ENCODE data around the gene NAPSA.

The NAPSA gene

GRCh38 chr19:50313812-50314536, 51.5 kb downstream of the NAPSA start:
- DNase-seq, result no peak

DNA sequence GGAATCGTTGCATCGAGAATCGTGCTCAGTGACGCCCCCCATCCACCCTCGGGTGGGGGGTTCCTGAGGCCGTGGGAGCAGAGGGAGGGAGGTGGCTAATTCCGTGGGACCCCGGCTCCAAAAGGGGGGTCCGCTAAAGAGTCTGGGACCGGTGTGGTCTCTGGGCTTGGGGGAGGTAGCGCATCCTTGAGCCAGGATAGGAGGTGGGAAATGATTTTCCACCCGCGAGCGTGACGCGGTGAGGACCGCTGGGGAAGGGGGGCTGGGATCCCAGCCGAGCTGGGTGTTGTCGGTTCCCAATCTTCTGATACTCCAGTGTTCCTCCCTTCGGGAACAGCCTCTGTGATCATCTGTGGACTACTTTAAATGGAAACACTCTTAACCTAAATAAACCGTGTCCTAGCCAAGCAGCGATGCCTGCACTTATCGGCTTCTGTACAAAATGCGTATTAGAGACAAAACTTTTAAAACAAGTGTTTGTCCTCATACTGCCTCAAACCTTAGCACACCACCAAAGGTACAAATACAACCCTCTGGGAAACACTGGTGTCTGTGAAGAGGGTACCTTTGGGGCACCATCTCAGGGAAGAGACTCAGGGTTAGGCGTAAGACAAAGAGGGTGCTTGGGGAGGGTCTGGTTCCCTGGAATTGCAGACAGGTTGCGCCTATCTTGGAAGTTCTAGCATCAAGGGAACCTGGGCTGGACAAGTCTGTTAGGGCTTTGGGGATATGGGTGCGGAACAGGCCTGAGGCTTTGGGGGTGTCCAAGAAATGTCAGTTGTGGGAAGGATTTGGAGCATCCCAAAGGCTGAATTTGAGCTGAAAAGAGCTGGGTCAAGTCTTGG, 52.2 kb downstream of the NAPSA start:
- no peak for DNase-seq

DNA sequence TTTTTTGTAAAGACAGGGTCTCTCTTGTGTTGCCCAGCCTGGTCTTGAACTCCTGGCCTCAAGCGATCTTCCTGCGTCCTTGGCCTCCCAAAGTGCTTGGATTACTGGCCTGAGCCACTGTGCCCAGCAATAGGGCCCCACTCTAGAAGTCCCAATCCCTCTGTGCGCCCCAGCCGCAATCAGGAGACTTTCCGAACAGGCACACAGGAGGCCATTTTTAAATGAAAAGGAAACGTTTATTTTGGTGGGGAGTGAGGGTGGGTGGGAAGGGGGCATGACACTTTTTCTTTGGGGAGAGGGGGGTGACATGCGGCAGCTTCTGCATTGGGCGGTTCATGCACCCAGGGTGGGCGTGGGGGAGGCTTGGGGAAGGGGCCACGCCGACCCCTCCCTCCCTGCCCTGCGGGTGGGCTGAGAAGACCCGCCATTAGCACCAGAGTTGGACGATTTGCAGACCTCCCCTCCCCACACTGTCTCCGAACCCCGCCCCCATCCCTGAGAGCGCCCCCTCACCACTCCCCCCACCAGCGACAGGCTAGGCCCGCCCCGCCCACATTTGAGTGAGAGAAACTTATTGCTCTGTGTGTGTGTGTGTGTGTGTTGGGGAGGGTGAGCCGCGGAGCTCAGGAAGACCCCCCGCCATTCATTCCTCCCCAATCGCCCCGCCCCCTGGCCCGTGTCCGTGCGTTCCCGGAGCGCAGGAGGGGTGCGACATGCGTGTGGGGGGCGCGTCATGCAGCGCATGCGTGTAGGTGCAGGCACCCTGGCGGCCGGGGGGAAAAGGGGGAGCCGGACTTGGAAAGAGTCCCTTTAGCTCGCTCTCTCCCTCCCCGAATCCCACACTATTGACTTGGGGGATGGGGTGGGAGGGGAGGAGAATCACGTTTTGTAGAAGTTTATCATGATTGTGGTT, 53.5 kb downstream of the NAPSA start:
- DNase-seq, result no peak

DNA sequence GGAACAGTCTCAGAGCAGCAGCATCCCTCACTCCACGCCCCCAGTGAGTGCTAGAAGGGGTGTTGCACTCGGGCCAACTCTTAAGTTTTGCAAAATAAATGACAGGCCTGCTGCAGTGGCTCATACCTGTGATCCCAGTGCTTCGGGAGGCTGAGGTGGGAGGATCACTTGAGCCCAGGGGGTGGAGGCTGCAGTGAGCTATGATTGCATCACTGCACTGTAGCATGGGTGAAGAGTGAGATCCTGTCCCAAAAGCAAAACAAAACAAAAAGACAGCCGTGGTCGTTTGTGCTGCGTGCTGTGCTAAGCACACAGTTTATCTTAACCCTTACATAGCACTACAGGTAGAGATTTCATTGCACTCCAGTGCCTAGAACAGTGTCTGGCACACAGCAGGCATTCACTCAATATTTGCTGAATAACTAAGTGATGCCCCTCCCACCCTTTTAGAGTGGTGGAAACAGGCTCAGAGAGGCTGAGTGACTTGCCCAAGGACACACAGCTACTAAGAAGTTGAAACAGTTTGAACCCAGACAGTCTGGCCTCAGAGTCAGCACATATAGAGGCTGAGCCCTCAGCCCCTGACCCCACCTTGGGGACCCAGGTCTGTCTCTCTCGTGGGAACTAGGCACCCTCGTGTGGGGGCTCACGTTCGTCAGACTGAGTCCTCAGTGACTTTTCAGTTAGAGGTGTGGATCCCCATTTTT, 54.5 kb downstream of the NAPSA start:
- DNase-seq, result no peak

- no peak for DNase-seq
Measured at GRCh38 chr19:50309396-50310125, 55.9 kb downstream of the NAPSA start.

DNA sequence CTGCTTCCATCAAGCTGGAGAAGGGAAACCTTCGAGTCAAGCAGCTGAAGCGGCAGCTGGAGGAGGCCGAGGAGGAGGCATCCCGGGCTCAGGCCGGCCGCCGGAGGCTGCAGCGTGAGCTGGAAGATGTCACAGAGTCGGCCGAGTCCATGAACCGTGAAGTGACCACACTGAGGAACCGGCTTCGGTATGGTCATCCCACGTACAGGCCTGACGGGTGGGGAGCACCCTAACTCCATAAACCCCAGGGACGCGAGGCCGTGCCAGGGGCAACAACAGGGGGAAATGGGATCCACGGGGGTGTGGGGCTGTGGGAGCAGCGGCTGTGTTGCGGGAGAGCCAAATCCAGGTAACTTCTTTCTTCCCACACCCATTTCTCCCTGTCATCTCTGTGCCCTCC, 56.4 kb downstream of the NAPSA start:
- DNase-seq, result no peak

Measured in HCEC 1CT (cell line).